Measurements from ENCODE around the gene DHRS7.

DNA sequence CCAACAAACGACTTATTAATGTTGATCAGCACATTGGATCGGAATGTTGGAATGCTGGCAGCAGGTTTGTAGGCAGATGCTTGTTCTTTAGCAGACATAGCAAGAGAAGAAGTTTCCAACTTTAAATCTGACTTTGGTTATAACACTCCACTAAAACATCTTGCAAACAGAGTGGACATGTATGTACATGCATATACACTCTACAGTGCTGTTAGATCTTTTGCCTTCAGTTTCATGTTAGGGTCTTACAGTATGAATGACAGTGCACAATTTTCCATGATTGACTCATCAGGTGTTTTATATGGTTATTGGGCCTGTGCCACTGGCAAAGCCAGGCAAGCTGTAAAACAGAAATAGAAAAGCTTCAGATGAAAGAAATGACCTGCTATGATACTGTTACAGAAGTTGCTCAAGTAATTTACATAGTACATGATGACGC lies 14.3 kb upstream of the DHRS7 start:
- TF ChIP-seq CTCF (IDR thresholded peaks at IDR 0.05) = no peak
- TF ChIP-seq POLR2A (IDR thresholded peaks at IDR 0.05) = no peak
